D721Med (cell line): ENCODE measurements around the gene COX7A2.

Experiments
- DNase-seq: peaks from one replicate; pipeline ENCODE4 v3.0.0; 2011; ENCODE audit warnings: low spot score; ENCODE audit not compliant: insufficient read length
- FAIRE-seq: peaks from 2 replicates; lab custom pipeline; 2011; peaks lifted over from hg19 to GRCh38; lab: Jason Lieb, UNC
- TF ChIP-seq, protein P1 (sequence below): IDR thresholded peaks from 2 replicates; pipeline ENCODE4 v1.5.1; 2012; ENCODE audit warnings: mild to moderate bottlenecking, control low read depth; ENCODE audit not compliant: insufficient read depth; ENCODE audit errors: missing control alignments

COX7A2 gene

DNA sequence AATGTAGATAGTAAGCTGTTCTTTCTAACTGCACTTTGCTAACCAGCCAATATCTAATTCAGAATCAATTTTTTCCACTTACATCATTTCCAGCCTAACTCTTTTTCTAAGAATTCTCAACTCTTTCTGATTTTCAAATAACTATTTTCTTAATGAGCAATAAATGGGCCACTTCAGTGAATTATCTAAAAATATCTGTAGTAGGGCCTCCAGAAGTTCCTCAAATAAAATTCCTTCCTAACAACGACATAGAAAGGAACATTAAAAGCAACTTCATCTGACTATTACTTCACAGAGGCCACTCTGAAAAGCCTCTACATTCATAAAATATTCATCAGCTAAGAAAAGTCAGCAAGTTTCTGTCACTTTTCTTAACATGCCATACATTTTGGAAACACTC is 42.6 kb downstream of the COX7A2 start:
- DNase-seq (no peak), FAIRE-seq (no peak)
- TF ChIP-seq, protein P1, sequence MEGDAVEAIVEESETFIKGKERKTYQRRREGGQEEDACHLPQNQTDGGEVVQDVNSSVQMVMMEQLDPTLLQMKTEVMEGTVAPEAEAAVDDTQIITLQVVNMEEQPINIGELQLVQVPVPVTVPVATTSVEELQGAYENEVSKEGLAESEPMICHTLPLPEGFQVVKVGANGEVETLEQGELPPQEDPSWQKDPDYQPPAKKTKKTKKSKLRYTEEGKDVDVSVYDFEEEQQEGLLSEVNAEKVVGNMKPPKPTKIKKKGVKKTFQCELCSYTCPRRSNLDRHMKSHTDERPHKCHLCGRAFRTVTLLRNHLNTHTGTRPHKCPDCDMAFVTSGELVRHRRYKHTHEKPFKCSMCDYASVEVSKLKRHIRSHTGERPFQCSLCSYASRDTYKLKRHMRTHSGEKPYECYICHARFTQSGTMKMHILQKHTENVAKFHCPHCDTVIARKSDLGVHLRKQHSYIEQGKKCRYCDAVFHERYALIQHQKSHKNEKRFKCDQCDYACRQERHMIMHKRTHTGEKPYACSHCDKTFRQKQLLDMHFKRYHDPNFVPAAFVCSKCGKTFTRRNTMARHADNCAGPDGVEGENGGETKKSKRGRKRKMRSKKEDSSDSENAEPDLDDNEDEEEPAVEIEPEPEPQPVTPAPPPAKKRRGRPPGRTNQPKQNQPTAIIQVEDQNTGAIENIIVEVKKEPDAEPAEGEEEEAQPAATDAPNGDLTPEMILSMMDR, result no peak

DNA sequence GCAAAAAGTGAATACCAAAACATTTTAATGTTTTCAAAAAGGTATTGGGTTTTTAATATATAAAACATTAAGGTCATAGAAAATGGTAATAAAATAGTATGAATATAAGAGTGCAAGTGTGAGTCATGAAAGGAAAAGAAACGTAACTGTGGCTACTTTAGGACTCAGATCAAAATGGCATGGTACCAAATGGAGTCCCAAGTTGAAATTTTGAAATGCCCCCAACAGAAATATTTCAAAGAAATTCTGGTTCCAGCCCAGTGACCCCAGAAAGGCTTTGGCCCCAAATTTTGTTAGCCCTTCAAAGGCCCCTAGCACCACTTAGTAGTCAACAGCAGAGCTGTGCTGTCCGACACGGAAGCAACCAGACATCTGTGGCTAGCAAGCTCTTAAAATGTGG is 43.7 kb downstream of the COX7A2 start:
- DNase-seq (no peak), FAIRE-seq (no peak)
- TF ChIP-seq, protein P1, result no peak

DNA sequence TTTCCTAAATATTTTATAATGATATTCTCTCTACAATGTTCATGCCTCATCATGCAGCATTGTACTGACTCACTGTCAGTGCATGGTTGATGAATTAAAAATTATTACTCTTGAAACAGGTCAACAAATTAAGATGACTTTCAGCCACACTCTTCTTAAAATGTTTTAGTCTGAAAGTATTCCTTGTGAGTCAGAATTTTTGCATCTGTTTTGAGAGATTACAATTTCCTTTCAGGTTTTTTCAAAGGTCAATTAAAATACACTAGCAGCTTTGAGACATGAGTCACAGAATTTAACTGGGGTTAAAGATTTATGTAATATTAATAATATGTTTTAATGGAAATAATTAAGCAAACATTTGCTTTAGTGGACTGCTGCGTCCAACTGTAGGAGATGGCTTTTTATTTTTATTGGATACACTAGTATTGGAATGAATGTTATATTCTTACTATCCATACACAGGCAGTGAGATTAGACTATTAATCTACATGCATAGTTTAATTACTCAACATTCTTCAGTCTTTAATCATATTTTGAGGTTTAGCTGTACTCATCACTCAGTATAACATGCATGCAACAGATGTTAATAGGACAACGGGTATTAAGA is 47.4 kb downstream of the COX7A2 start:
- no peak for FAIRE-seq
- TF ChIP-seq, protein P1, result no peak
- no peak for DNase-seq

DNA sequence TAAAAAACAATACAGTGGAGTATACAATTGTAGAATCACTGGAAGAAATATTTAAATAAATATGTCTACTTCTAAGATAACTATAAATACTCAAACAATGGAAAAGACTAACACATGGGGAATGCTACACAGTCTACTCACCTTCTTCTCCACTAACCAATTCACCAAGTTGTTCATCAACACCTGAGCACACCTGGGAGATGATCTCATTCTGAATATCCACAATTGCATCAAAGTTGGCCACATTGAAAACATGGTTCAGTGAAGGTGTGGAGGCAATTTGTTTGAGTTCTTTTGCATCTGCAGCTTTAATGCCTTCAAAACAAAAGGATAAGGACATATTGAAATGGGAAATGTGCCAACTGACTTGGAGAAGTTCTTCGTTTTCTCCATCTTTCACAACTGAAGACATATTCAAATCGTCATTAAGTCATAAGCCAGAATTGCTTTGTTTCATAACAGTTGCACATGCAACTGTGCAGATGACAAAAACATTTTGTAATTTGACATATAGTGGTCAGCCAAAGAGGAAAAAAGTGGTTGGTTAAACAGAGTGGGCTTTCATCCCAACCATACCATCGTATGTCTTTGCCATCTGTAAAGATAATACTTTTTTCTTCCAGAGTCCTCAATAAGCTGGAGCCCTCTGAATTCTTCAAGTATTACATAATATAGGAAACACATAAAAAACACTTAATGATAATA is 55.2 kb downstream of the COX7A2 start:
- TF ChIP-seq, protein P1, result no peak
- DNase-seq, result no peak
- no peak for FAIRE-seq
